RWPE1 (cell line): ENCODE data around the gene RBM25.
"Not testable (repeated sequence)": the region's sequence is repeated elsewhere in the genome, so short reads cannot be mapped to it uniquely, and the experiment has no call there.

ENCODE experiments used
- CTCF ChIA-PET: fragments of 350-600 bp; sonication (Branson Sonifier 250); formaldehyde crosslinking; extraction: SDS; loops from one replicate; lab custom pipeline; 2021; lab: Yijun Ruan, JAX
- POLR2A ChIA-PET: fragments of 400-600 bp; formaldehyde crosslinking; extraction: SDS; loops from one replicate; lab custom pipeline; 2020; ENCODE audit warnings: antibody characterized with exemption; ENCODE audit not compliant: low non-redundant PET; lab: Yijun Ruan, JAX
- DNase-seq: peaks from one replicate; pipeline ENCODE4 v3.0.0; 2012; ENCODE audit warnings: low spot score
- H3K27ac ChIP-seq: fragments of 450-650 bp; 2 replicates; pipeline ENCODE4 v1.5.1; 2017
- CTCF ChIP-seq: fragments of 450-650 bp; conservative IDR thresholded peaks from 2 replicates; pipeline ENCODE4 v1.5.1; 2017; ENCODE audit warnings: low read depth, mild to moderate bottlenecking

RBM25 gene

GRCh38 chr14:73058224-73058921, at the start of gene RBM25:
Gene RBM25, plus strand, starts transcription at chr14:73058534. Its CDS starts 13,108 bp downstream, at chr14:73071642.
- TF ChIP-seq CTCF, result no peak
- peak; percentile 95 for DNase-seq
- CTCF ChIA-PET, result interaction anchor here (1.2 to 1.8 kb wide), 2 partner anchors 13 to 33 kb away, joined by 3 to 5 read pairs; no protein-coding TSS in a partner anchor
- POLR2A ChIA-PET, result interaction anchor here (1.5 kb wide), 1 partner anchor 32 kb away, joined by 5 read pairs; the partner anchor contains the start of gene ZFYVE1
- peak within 1 kb of the TSS; percentile 93 for H3K27ac ChIP-seq

GRCh38 chr14:73011189-73011588, 47.1 kb upstream of the RBM25 start:
- H3K27ac ChIP-seq, result peak overlapping the region; percentile 27; the same call in 1 of the 2 replicates
- POLR2A ChIA-PET, result interaction anchor here (0.9 kb wide), 1 partner anchor 9 kb away, joined by 6 read pairs; no protein-coding TSS in a partner anchor
- DNase-seq, result not testable (repeated sequence)
- CTCF ChIA-PET, result interaction anchor here (0.7 kb wide), 1 partner anchor 16 kb away, joined by 5 read pairs; no protein-coding TSS in a partner anchor

DNA sequence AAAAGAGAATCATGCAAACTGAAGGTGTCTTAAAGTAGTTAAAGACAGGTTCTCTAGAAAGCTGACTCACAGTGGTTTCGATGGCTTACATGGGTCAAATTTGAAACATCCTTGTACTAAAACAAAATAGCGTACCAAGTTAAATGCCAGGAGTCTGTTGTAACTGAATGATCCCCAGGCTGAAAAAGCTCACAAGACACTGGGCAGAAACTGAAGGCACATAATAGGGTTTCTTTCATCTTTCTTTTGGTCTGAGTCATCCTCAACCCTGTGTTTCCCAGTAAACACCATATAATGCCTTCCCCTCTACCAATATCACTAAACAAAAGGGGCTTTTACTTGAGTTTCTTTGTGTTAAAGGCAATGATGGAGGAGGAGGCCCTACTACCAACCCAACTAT, 44.2 kb upstream of the RBM25 start:
- no peak for DNase-seq
- ChIA-PET CTCF (interaction anchor here (0.6 kb wide), 1 partner anchor 254 kb away, joined by 4 read pairs; no protein-coding TSS in a partner anchor), POLR2A (no interaction called here)
- no peak overlapping the region for H3K27ac ChIP-seq
- TF ChIP-seq CTCF, result no peak

DNA sequence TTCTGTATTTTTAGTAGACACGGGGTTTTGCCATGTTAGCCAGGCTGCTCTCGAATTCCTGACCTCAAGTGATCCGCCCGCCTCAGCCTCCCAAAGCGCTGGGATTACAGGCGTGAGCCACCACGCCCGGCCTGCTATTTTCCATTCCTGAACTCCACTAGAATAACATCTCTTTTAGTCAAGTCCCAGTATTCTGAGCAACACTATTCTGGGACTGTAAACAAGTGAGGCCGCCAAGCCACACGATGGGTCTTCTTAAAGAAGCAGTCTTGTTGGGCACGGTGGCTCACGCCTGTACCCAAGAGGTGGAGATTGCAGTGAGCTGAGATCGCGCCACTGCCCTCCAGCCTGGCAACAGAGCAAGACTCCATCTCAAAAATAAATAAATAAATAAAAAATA, 42.8 kb upstream of the RBM25 start:
- CTCF ChIA-PET, H3K27ac ChIP-seq, DNase-seq, POLR2A ChIA-PET: not testable (repeated sequence)

- CTCF ChIA-PET, POLR2A ChIA-PET: not testable (repeated sequence)
- DNase-seq, result peak; percentile 36
- H3K27ac ChIP-seq, result peak overlapping the region; percentile 19; the same call in 1 of the 2 replicates
These were observed 42.3 kb upstream of the RBM25 start for GRCh38 chr14:73016011-73016410.

DNA sequence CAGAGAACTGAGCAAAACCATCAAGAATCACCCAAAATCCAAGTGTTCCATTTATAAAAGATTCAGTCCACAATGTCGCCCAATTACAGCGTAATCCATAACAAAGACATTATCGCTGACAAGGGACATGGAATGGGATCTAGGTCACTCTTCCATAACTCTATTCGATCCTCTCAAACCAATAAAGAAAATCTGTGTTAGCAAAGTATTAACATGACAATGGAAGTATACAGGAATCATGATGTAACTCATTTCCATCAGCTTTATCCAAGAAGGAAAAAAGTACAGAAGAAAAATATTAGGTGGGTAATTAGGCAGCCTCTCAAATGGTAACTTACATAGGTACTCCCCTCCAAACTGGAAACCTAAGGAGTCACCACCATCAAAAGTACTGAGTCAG, 36.3 kb upstream of the RBM25 start:
- ChIA-PET CTCF (no interaction called here), POLR2A (no interaction called here)
- TF ChIP-seq CTCF, result no peak
- H3K27ac ChIP-seq, result no peak overlapping the region
- no peak for DNase-seq

DNA sequence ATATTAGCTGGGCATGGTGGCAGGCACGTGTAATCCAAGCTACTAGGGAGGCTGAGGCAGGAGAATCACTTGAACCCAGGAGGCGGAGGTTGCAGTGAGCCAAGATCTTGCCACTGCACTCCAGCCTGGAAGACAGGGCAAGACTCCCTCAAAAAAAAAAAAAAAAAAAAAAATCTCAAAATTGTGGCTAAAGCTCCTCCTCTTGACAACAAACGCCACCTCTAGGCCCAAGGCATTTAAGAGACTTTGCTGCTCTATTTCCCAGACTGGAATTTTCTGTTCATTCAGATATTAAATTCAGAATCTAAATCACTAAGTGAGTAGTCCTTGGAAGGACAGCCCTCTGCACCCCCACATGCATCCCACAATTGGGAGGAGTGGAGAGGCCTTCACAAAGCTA, 32.8 kb upstream of the RBM25 start:
- no peak for TF ChIP-seq CTCF
- ChIA-PET CTCF (interaction anchor here (0.6 to 1.2 kb wide), 3 partner anchors 29 to 163 kb away, joined by 3 to 6 read pairs (median 5); partner anchors contain the start of gene RBM25), POLR2A (no interaction called here)
- no peak for DNase-seq
- no peak overlapping the region for H3K27ac ChIP-seq
